Measurements from ENCODE around the gene CREG1.

CREG1 gene

GRCh38 chr1:167532964-167533824 lies 20.4 kb downstream of the CREG1 start:
- no peak overlapping the region for H3K4me3 ChIP-seq (ENCODE audit: low read depth, low read length)

- no peak overlapping the region for H3K4me3 ChIP-seq (ENCODE audit: low read depth, low read length)
Measured at GRCh38 chr1:167532375-167532774, 21.2 kb downstream of the CREG1 start.

- no peak overlapping the region for H3K4me3 ChIP-seq (ENCODE audit: low read depth, low read length)
Measured at GRCh38 chr1:167529829-167530474, 23.6 kb downstream of the CREG1 start.

- H3K4me3 ChIP-seq (ENCODE audit: low read depth, low read length): no peak overlapping the region
Measured at GRCh38 chr1:167528057-167528728, 25.4 kb downstream of the CREG1 start.

GRCh38 chr1:167526667-167527383 lies 26.7 kb downstream of the CREG1 start:
- H3K4me3 ChIP-seq (ENCODE audit: low read depth, low read length): no peak overlapping the region

- H3K4me3 ChIP-seq (ENCODE audit: low read depth, low read length): no peak overlapping the region
Measured at GRCh38 chr1:167524651-167525050, 28.9 kb downstream of the CREG1 start.

- H3K4me3 ChIP-seq (ENCODE audit: low read depth, low read length): no peak overlapping the region
Measured at GRCh38 chr1:167522246-167522645, 31.3 kb downstream of the CREG1 start.

GRCh38 chr1:167520711-167521206 lies 32.8 kb downstream of the CREG1 start:
- no peak overlapping the region for H3K4me3 ChIP-seq (ENCODE audit: low read depth, low read length)

GRCh38 chr1:167518331-167518700 lies 35.2 kb downstream of the CREG1 start, which contains the start of gene CD247:
Gene CD247, minus strand, starts transcription at chr1:167518529. Its CDS starts 64 bp downstream, at chr1:167518465.
- no peak within 1 kb of the TSS for H3K4me3 ChIP-seq (ENCODE audit: low read depth, low read length)

GRCh38 chr1:167517535-167518330 lies 35.8 kb downstream of the CREG1 start:
- no peak overlapping the region for H3K4me3 ChIP-seq (ENCODE audit: low read depth, low read length)

GRCh38 chr1:167516404-167517388 lies 36.9 kb downstream of the CREG1 start:
- H3K4me3 ChIP-seq (ENCODE audit: low read depth, low read length): no peak overlapping the region

- H3K4me3 ChIP-seq (ENCODE audit: low read depth, low read length): no peak overlapping the region
Measured at GRCh38 chr1:167515893-167516321, 37.7 kb downstream of the CREG1 start.

- no peak overlapping the region for H3K4me3 ChIP-seq (ENCODE audit: low read depth, low read length)
Measured at GRCh38 chr1:167515461-167515860, 38.1 kb downstream of the CREG1 start.

GRCh38 chr1:167514288-167514687 lies 39.3 kb downstream of the CREG1 start:
- H3K4me3 ChIP-seq (ENCODE audit: low read depth, low read length): no peak overlapping the region

GRCh38 chr1:167512046-167512654 lies 41.4 kb downstream of the CREG1 start:
- no peak overlapping the region for H3K4me3 ChIP-seq (ENCODE audit: low read depth, low read length)

GRCh38 chr1:167511374-167511986 lies 42.1 kb downstream of the CREG1 start:
- no peak overlapping the region for H3K4me3 ChIP-seq (ENCODE audit: low read depth, low read length)

GRCh38 chr1:167510881-167511280 lies 42.7 kb downstream of the CREG1 start:
- no peak overlapping the region for H3K4me3 ChIP-seq (ENCODE audit: low read depth, low read length)

GRCh38 chr1:167510244-167510643 lies 43.3 kb downstream of the CREG1 start:
- H3K4me3 ChIP-seq (ENCODE audit: low read depth, low read length): no peak overlapping the region
